Neural progenitor cell (in vitro differentiated cells): ENCODE results near the gene ARHGAP24.

Experiments used
- CTCF ChIP-seq: fragments of 200-600 bp; sonication (generic); IDR thresholded peaks from 2 replicates; pipeline ENCODE4 v1.5.1; 2017; ENCODE audit warnings: antibody characterized with exemption, mild to moderate bottlenecking
- EZH2 ChIP-seq: fragments of 200-600 bp; sonication (generic); IDR thresholded peaks from 2 replicates; pipeline ENCODE4 v1.6.1; 2017; ENCODE audit warnings: antibody characterized with exemption, mild to moderate bottlenecking, moderate library complexity

GRCh38 chr4:85610450-85610849 is 135.5 kb downstream of the ARHGAP24 start:
- no peak for TF ChIP-seq CTCF
- no peak for TF ChIP-seq EZH2
